ENCODE data around the gene PITPNM1.

DNA sequence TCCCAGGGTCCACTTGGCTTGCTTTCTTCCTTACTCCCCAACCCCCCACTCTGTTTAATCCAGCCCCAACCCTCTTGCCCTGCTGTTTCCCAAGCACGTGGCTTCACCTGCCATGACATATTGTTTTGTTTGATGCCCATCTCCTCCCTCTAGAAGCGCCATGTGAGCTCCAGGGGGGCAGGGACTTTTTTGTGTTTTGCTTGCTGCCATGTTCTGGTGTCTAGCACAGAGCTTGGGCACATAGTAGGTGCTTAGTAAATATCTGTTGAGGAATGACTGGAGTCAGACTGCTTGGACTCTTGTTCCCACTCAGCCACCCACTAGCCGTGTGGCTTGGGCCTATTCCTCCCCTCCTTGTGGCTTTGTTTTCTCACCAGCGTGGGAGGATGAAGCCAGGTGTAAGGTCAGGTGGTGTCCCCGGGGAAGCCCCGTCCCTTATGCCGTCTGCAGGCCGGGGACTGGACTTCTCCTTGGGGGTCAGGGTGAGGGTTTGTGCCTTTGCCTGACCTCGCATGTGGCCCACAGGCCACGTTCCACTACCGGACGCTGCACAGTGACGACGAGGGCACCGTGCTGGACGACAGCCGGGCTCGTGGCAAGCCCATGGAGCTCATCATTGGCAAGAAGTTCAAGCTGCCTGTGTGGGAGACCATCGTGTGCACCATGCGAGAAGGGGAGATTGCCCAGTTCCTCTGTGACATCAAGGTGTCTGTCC, 18.5 kb downstream of the PITPNM1 start:
- TF ChIP-seq, protein P1, sequence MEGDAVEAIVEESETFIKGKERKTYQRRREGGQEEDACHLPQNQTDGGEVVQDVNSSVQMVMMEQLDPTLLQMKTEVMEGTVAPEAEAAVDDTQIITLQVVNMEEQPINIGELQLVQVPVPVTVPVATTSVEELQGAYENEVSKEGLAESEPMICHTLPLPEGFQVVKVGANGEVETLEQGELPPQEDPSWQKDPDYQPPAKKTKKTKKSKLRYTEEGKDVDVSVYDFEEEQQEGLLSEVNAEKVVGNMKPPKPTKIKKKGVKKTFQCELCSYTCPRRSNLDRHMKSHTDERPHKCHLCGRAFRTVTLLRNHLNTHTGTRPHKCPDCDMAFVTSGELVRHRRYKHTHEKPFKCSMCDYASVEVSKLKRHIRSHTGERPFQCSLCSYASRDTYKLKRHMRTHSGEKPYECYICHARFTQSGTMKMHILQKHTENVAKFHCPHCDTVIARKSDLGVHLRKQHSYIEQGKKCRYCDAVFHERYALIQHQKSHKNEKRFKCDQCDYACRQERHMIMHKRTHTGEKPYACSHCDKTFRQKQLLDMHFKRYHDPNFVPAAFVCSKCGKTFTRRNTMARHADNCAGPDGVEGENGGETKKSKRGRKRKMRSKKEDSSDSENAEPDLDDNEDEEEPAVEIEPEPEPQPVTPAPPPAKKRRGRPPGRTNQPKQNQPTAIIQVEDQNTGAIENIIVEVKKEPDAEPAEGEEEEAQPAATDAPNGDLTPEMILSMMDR (IDR thresholded peaks at IDR 0.05) = no peak
- TF ChIP-seq EP300 (IDR thresholded peaks at IDR 0.05) (no peak), POLR2AphosphoS5 (IDR thresholded peaks at IDR 0.05) (no peak), POLR2A (IDR thresholded peaks at IDR 0.05) (no peak)

All from sigmoid colon (tissue), 4 donors.